ENCODE data around the gene PTHLH. TPM values are rescaled to one million over a fixed set of nuclear protein-coding genes. Genes with fewer than 3 reads are reported as not detected.

PTHLH gene
- total and polyA plus RNA-seq, 2 donors from 2014 or later = 0.72 TPM; not detected in 1

DNA sequence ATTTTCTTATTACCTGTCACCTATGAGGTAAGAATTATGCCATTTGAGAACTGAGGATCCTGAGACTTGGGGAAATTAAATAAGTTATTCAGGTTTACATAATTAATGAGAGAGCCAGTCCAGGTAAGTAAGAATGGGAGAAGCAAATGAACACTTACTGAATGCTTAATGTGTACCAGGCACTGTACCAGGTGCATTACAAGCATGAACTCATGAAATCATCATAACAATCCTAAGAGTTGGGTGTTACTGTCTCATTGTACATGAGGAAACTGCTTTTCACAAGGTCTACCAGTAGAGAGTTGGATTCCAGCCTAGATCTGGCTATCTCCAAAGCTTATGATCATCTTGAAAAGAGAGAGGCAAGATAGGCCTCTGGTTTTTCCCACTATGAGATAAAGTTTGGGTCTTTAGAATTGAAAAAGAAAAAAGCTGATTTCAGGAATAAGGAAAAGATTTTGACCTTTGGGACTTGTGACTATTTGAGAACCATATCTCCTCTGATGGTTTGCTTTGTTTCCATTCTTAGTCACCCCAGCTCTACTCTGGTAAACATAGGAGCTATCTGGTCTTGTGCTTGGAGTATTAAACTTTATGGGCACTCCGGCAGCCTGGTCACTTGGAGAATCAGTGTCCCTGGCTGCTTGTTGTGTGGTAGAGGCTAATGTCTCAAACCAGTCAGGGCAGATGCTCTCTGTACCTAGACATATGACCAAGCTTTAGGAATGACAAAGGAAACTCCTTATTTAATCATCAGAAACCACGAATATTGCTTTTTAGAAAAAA is 48.0 kb downstream of the PTHLH start:
- Histone ChIP-seq H3K36me3 (ENCODE audit: control insufficient read depth in 2 of 3, insufficient read depth in 3 of 3, low read length in 3 of 3) (no peaks in the 10 kb centered on the region), H3K27me3 (ENCODE audit: control insufficient read depth, insufficient read depth, low read length) (no peaks in the 10 kb centered on the region), H3K4me1 (ENCODE audit: control insufficient read depth in 2 of 3, insufficient read depth in 2 of 3, low read depth in 1 of 3, low read length in 3 of 3) (no peaks in the 10 kb centered on the region), H3K9me3 (ENCODE audit: control insufficient read depth in 2 of 3, insufficient read depth in 1 of 3, low read length in 3 of 3) (no peaks in the 10 kb centered on the region), H3K27ac (ENCODE audit: low read depth in 2 of 2, low read length in 2 of 2) (no peak overlapping the region), H3K4me3 (ENCODE audit: low read length in 3 of 3) (no peak overlapping the region), H3K9ac (ENCODE audit: low read length in 3 of 3) (no peak overlapping the region)
- TF ChIP-seq, protein P1, sequence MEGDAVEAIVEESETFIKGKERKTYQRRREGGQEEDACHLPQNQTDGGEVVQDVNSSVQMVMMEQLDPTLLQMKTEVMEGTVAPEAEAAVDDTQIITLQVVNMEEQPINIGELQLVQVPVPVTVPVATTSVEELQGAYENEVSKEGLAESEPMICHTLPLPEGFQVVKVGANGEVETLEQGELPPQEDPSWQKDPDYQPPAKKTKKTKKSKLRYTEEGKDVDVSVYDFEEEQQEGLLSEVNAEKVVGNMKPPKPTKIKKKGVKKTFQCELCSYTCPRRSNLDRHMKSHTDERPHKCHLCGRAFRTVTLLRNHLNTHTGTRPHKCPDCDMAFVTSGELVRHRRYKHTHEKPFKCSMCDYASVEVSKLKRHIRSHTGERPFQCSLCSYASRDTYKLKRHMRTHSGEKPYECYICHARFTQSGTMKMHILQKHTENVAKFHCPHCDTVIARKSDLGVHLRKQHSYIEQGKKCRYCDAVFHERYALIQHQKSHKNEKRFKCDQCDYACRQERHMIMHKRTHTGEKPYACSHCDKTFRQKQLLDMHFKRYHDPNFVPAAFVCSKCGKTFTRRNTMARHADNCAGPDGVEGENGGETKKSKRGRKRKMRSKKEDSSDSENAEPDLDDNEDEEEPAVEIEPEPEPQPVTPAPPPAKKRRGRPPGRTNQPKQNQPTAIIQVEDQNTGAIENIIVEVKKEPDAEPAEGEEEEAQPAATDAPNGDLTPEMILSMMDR (IDR thresholded peaks at IDR 0.05; ENCODE audit: borderline replicate concordance, extremely low read depth, insufficient read depth) = no peak
- intact Hi-C loops (cut with DNase I) = no loop called here
- FAIRE-seq = no peak
- DNase-seq = no peak

DNA sequence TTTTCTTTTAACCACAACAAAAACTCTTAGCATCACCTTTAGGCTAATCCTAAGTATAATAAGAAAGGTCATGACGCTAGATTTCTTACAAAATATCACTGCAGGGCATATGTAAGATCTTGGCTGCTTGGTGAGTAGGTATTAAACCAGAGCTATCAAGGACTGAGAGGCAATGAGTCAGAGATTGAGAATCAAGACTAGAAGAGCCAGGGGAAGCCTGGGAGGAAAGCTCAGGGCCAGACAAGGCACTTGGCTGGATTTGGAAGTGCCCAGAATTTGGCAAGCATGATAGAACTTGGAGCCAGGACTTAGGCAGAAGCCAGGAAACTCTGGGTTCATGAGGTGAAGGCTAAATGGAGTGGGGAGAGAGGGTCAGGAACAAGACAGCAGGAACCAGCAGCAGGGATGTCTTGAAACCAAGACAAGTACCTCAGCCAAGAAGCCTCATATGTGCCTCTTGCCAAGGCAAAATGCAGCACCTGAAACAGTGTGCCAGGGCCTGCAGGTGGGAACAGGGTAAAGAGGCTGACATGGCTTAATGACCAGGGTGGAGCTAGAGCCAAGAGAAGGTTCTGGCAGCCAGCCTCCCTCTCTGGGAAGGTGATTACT is 49.9 kb downstream of the PTHLH start:
- TF ChIP-seq, protein P1 (IDR thresholded peaks at IDR 0.05; ENCODE audit: borderline replicate concordance, extremely low read depth, insufficient read depth) = no peak
- Histone ChIP-seq H3K9me3 (ENCODE audit: control insufficient read depth in 2 of 3, insufficient read depth in 1 of 3, low read length in 3 of 3) (no peaks in the 10 kb centered on the region), H3K27me3 (ENCODE audit: control insufficient read depth, insufficient read depth, low read length) (no peaks in the 10 kb centered on the region), H3K9ac (ENCODE audit: low read length in 3 of 3) (no peak overlapping the region), H3K36me3 (ENCODE audit: control insufficient read depth in 2 of 3, insufficient read depth in 3 of 3, low read length in 3 of 3) (no peaks in the 10 kb centered on the region), H3K4me3 (ENCODE audit: low read length in 3 of 3) (no peak overlapping the region), H3K27ac (ENCODE audit: low read depth in 2 of 2, low read length in 2 of 2) (no peak overlapping the region), H3K4me1 (ENCODE audit: control insufficient read depth in 2 of 3, insufficient read depth in 2 of 3, low read depth in 1 of 3, low read length in 3 of 3) (no peaks in the 10 kb centered on the region)
- DNase-seq (no peak), FAIRE-seq (no peak)
- intact Hi-C loops (cut with DNase I) = no loop called here

DNA sequence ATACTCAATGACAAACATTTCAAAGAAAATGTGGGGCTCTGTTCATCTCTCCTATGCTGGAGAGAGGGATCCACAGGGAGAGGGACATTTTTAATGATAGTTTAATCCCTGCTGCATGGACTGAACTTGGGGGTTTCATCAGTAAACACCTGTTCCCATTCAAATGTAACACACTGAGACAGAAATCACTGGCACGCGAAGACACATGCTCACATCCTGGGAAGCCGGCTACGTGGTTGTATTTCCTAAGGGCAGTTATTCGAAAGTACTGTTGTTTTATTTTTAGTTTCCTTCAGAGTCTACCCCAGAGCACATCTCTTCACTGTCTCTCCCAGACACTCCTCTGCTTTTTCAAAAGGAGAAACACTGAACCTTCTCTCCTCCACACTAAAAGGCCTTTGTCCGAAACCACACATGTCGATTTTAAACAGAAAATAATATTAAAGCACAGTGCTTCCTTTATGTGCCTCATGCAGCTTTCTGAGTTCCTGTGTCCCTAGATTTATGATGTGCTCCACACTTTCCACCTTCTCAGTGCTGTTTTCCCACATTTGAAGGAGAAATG is 52.8 kb downstream of the PTHLH start:
- H3K9me3 ChIP-seq (ENCODE audit: control insufficient read depth in 2 of 3, insufficient read depth in 1 of 3, low read length in 3 of 3) = no peaks in the 10 kb centered on the region
- no peak overlapping the region for H3K4me3 ChIP-seq (ENCODE audit: low read length in 3 of 3)
- H3K4me1 ChIP-seq (ENCODE audit: control insufficient read depth in 2 of 3, insufficient read depth in 2 of 3, low read depth in 1 of 3, low read length in 3 of 3) = no peaks in the 10 kb centered on the region
- no peak overlapping the region for H3K27ac ChIP-seq (ENCODE audit: low read depth in 2 of 2, low read length in 2 of 2)
- no peak overlapping the region for H3K9ac ChIP-seq (ENCODE audit: low read length in 3 of 3)
- TF ChIP-seq, protein P1 (IDR thresholded peaks at IDR 0.05; ENCODE audit: borderline replicate concordance, extremely low read depth, insufficient read depth) = no peak
- H3K27me3 ChIP-seq (ENCODE audit: control insufficient read depth, insufficient read depth, low read length) = no peaks in the 10 kb centered on the region
- H3K36me3 ChIP-seq (ENCODE audit: control insufficient read depth in 2 of 3, insufficient read depth in 3 of 3, low read length in 3 of 3) = no peaks in the 10 kb centered on the region
- no peak for FAIRE-seq
- intact Hi-C loops (cut with DNase I) = no loop called here
- no peak for DNase-seq

All from kidney (tissue), 14 donors.